Renal pelvis (tissue), 4 donors: ENCODE measurements around the gene ZSWIM3. TPM values are rescaled to one million over a fixed set of nuclear protein-coding genes. Genes with fewer than 3 reads are reported as not detected.
A peak's percentile ranks its signal among the peaks of the same experiment; 100 is the strongest.
"Not testable (repeated sequence)": the region's sequence is repeated elsewhere in the genome, so short reads cannot be mapped to it uniquely, and the experiment has no call there.

Source experiments
- DNase-seq: peaks from one replicate; pipeline ENCODE4 v3.0.0-alpha.2; 2013
- polyA plus RNA-seq, 3 donors: library from polyadenylated mRNA; unstranded; fragments of 120-200 nt; gene quantifications; one replicate each; pipeline ENCODE4 v1.2.1, GENCODE V29; 2013; ENCODE audit not compliant: insufficient read length in 3 of 3

ZSWIM3 gene
- polyA plus RNA-seq, 3 donors: 5.9 to 6.5 (median 6.1) TPM

DNA sequence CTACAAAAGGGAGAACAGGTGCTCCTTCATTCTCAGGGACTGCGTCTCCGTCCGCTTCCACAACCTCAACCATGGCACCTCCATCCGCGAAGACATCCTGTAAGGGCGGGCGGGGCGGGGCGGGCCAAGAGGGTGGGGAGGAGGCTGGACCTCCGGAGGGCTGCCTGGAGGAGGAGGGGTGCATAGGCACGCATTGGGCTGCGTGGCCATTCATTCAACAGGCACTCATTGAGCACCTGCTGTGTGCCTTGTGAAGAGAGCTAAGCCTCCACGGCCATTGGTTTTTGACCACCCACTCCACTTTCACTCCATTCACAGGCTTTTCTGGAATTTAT lies 435 bp downstream of the ZSWIM3 start:
- DNase-seq: no peak

GRCh38 chr20:45859916-45860315 lies 2.5 kb downstream of the ZSWIM3 start:
- DNase-seq: peak; percentile 52

GRCh38 chr20:45860560-45861220 lies 3.3 kb downstream of the ZSWIM3 start:
- no peak for DNase-seq

GRCh38 chr20:45861221-45862075 lies 4.0 kb downstream of the ZSWIM3 start:
- no peak for DNase-seq

GRCh38 chr20:45863543-45864470 lies 6.4 kb downstream of the ZSWIM3 start:
- DNase-seq: no peak

DNA sequence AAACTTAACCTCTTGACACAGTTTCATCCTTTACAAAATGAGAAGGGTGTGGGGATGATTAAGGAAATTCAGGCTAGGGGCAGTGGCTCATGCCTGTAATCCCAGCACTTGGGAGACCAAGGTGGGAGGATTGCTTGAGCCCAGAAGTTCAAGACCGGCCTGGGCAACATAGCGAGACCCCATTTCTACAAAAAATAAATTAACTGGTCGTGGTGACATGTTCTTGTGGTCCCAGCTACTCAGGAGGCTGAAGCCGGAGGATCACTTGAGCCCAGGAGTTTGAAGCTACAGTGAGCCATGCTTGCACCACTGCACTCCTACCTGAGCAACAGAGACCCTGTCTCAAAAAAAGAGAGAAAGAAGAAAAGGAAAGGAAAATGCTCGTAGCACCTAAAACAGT lies 9.0 kb downstream of the ZSWIM3 start:
- no peak for DNase-seq

- DNase-seq: no peak
Observed at GRCh38 chr20:45867136-45867818, 9.9 kb downstream of the ZSWIM3 start.

DNA sequence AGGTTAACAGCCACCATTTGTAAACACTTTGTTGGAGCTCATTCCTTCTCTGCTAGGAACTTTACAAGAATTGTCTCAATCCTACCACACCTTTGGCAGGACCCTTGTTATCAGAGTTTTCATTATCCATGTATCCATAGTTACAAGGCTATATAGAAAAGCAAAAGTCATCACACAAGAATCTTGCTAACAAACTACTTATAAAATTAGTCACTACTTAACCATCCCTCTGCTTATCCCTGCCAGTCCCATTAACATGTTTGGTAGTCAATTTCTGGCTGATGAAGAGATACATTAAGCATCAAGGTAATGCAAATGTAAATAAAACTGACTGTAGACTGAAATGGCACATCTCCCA lies 10.4 kb downstream of the ZSWIM3 start:
- no peak for DNase-seq

DNA sequence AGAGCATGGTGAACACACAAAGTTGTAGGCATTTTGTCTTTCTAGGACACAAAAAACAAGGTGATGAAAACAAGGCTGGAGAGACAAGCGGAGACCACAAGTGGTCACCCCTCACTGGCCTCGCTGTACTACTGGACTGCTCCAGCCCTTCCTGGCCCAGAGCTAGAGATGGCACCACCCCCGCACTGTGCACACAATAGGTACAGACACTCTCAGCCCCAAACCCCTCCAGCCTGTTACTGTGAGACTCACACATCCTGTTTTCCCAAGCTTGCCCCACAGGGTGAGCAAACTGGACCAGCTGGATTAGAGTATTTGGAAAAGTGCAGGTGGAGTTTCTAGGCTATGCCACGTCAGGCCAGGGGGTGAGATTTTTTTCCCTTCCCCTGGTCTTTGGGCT lies 15.2 kb downstream of the ZSWIM3 start:
- DNase-seq: no peak

- no peak for DNase-seq
Observed at GRCh38 chr20:45873409-45874103, 16.1 kb downstream of the ZSWIM3 start.

DNA sequence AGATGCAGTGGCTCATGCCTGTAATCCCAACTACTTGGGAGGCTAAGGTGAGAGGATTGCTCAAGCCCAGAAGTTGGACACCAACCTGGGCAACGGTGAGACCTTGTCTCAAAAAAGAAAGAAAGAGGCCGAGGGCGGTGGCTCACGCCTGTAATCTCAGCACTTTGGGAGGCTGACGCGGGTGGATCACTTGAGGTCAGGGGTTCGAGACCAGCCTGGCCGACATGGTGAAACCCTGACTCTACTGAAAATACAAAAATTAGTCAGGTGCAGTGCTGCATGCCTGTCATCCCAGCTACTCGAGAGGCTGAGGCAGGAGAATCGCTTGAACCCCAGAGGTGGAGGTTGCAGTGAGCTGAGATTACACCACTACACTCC lies 16.7 kb downstream of the ZSWIM3 start:
- not testable (repeated sequence) for DNase-seq

DNA sequence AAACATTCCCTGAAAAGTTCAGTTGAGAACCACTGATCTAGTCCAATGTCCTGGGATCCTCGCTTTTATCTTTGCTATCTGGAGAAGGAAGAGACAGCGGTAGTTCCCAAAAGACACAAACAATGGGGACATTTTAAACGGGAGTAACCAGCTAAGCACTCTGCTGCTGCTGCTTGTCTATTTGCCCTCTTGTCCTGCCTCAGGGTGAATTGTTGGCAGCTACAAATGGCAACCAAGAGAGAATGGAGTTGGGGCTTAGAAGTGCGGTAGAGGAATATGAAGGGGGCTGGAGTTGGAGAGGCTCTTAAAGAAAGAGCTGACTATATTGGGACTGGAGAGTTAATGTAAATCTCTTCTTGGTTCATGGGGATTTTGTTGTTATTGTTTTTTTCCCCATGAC lies 17.2 kb downstream of the ZSWIM3 start:
- no peak for DNase-seq

GRCh38 chr20:45878076-45878761 lies 20.8 kb downstream of the ZSWIM3 start:
- no peak for DNase-seq

DNA sequence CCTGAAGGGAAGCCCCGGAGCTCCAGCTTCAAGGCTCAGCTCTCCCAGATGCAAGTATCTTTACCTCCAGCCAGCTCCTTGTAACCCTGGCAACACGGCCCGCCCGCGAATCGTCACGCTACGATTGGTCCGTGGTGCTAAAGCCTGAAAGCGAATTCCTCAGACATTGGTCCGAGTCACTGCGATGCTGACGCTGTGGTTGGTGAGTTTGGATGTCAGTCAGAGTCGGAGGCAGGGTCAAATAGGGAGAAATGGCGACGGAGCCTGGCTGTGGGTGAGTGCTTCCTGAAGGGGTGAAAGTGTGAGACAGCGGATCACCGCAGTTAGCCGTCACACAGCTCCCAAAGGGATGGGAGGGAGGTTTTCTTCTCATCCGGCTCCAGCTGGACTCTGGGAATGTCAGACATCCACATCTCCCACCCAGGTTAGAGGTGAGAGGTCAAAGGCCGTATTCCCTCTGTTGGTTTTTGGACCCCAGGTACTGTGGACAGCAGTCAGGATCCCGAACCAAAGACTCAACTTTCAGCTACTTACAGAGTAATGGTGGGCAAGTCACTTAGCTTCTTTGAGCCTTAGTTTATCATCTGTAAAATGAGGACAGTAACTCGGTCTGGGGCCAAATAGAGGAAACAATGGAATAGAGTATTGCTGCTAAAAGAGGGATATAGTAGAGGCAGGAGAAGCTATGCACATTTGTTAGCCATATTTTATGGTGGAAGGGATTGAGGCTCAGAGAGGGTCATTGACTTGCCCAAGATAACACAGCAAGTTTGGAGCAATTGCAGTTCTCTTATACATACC lies 23.8 kb downstream of the ZSWIM3 start, which contains the start of gene ZSWIM1:
Gene ZSWIM1, plus strand, starts transcription at position 240 of the 801 bp plus-strand sequence. CDS start 1,366 bp downstream, outside the sequence.
- DNase-seq: peak; percentile 99

- no peak for DNase-seq
Observed at GRCh38 chr20:45882469-45883099, 25.2 kb downstream of the ZSWIM3 start.

GRCh38 chr20:45883100-45883469 lies 25.7 kb downstream of the ZSWIM3 start:
- DNase-seq: no peak

DNA sequence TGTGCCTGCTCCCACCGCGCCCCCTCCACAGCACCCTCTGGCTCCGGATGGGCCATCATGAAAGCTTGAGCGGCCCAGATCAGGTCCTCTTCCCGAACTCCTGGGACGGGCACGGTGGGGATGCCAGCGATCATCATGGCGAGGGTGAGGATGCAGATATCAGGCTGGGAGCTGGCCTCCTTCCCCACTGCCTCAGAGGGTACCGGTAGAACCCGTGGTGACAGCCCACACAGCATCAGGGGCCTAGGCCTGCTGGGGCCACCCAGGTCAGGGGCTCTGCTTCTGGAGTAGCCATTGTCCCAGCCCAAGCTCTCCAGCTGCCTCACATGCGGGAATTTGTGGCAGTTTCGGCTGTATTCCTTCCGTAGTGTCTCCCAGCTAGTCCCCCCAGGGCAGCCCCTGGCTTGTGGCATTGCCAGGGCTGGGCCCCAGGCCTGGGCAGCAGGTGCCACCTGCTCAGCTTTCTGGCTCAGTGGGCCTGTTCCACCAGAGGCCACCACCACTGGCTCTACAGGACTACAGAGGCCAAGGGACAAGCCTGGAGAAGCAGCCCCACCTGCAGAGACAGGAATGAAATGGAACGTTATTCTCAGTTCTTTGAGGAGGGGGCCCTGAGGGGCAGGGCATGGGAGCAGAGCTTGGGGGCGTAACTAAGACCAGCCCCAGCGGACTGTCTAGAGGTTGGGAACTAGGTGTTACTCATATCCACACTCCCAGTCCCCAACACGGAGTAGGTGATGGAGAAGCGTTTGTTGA lies 29.4 kb downstream of the ZSWIM3 start:
- no peak for DNase-seq

DNA sequence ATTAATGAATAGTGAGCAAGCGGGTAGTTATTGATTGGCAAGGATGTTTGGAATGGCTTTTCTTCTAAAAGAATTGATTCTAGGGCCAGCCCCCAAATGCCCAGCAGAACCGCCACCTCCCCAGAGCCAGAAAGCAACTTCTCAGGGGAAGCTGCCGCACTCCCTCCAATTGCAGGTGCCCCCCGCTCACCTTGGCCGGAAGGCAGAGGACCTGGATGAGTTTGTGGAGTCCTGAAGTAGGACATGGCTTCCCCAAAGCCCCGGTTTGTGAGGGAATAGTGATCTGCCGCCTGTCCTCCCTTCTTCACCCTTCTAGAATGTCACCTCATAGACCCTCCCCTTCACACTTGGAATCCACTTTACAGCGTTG lies 29.9 kb downstream of the ZSWIM3 start, which contains the start of gene SPATA25:
Gene SPATA25, minus strand, starts transcription at position 277 of the 370 bp plus-strand sequence. Its CDS starts 32 bp downstream, at position 245.
- no peak for DNase-seq
